GM19351 (cell line): Measurements from ENCODE around the gene TMEM229B.
"Not testable (repeated sequence)": the region's sequence is repeated elsewhere in the genome, so short reads cannot be mapped to it uniquely, and the experiment has no call there.

Experiments
- ATAC-seq: cut with Tn5 transposase; IDR thresholded peaks from one replicate; pipeline ENCODE4 v1.9.1; 2021; ENCODE audit warnings: mild to moderate bottlenecking, moderate library complexity; ENCODE audit not compliant: unreplicated experiment

TMEM229B gene

DNA sequence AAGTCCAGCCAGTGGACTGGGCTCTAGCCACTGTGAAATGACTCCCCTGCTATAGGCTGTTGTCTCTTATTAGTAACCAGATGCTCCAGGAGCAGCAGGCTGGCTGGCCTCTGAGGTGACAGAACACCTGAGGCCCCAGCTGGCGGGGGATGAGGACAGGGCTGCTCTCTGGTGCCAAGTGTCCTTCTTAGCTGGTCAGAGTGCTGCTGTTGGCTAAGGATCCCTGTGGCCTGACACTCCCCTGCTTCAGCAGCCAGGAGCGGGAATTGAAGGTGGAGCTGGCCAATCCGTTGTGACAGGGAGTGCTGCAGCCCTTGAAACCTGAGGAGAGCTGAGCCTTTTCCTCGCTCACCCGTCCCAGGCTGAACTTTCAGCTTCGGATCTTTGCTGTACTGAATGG is 30.7 kb downstream of the TMEM229B start:
- no peak for ATAC-seq

DNA sequence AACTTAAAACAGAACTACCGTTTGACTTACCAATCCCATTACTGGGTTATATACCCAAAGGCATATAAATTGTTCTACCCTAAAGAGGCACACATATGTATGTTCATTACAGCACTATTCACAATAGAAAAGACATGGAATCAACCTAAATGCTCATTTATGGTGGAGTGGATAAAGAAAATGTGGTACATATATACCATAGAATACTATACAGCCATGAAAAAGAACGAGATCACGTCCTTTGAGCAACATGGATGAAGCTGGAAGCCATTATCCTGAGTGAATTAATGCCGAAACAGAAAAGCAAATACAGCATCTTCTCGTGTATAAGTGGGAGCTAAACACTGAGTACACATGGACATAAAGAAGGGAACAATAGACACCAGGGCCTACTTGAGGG is 31.8 kb downstream of the TMEM229B start:
- no peak for ATAC-seq

DNA sequence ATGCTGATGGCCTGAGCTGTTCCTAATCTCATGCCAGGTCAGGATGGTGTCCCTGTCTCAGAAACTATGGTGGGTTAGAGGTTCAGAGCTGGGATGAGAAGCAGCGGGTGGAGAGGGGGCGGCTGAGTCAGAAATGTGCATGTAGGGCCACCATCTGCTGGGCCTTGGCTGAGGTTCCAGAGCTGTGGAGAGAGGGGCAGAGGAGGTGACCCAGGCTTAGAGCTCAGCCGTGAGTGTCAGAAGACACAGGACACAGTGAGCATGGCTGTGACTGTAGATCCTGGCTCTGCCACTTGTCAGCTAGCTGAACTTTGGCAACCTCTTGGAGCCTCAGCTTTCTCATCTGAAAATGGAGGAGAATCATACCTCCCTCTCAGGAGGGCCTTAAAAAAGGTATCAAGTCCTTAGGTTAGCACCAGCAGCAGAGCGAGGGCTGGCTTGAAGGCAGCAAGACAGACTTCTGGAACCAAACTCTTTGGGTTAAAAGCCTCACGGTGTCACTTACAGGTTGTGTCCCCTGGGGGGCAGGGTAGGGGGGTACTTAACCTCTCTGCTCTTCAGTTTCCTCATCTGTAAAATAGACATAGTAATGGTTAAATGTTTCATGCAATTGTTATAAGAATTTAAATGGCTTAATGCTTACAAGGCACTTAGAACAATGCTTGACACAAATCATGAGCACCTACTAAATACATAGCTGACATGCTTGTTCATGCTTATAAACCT is 34.8 kb downstream of the TMEM229B start:
- no peak for ATAC-seq

DNA sequence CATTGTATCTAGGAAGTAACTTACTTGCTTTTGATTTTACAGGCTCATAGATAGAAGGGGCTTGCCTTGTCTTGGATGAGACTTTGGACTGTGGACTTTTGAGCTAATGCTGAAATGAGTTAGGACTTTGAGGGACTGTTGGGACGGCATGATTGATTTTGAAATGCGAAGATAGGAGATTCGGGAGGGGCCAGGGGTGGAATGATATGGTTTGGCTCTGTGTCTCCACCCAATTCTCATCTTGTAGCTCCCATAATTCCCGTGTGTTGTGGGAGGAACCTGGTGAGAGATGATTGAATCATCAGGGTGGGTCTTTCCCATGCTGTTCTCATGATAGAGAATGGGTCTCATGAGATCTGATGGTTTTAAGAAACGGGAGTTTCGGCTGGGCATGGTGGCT is 36.9 kb downstream of the TMEM229B start:
- not testable (repeated sequence) for ATAC-seq

DNA sequence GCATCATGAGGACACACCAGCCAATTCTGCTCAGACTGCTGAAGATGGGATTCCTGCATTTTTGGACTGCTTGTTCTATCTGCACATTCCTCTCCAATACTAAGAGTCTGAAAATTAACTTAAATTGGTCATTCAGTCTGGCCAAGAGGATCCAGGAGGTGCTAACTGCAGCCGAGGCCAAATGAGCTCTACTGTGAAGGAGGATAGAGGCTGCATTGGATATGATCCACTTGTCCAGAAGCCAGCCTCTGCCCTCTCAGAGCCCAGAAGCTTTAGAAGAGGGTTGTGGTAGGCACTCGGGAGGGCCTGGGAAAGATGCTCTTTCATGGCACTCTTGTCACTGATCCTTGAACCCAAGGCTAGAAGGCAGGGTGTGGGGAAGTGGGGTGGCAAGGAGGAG is 39.4 kb downstream of the TMEM229B start:
- ATAC-seq, result no peak

DNA sequence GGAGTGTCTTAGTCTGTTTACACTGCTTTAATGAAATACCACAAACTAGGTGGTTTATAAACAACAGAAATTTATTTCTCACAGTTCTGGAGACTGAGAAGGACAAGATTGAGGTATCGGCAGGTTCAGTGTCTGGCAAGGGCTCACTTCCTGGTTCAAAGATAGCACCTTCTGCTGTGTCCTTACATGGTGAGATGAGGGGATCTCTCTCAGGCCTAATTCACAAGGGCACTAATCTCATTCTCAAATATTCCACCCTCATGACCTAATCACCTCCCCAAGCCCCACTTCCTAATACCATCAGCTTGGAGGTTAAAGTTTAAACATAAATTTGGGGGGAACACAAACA is 41.5 kb downstream of the TMEM229B start:
- no peak for ATAC-seq

DNA sequence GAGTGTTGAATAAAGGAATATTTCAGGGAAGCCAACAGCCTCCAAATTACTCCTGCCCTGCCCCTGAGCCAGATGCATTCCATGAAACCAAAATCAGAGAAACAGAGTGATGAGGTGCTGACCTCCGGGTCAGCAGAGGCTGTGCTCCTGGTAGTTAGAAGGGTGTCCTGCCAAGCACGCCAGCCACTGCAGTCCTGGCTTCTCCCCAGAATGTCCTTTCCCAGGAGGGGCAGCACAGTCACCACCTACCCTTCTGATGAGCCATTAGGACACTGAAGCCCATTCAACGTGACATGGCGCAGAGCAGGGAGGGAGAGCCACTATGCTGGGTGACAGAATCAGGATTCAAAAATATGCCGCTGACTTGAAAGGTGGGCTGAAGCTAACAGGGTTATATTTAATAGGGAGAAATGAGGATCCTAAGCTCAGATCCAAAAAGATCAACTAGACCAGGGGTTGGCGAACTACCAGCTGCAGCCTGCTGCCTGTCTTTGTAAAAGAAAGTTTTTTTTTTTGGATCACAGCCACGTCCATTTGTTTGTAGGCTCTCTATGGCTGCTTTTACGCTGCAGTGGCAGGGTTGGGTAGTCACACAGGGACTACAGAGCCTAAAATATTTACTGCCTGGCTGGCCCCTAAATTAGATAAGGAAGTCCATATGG is 42.0 kb downstream of the TMEM229B start:
- no peak for ATAC-seq

DNA sequence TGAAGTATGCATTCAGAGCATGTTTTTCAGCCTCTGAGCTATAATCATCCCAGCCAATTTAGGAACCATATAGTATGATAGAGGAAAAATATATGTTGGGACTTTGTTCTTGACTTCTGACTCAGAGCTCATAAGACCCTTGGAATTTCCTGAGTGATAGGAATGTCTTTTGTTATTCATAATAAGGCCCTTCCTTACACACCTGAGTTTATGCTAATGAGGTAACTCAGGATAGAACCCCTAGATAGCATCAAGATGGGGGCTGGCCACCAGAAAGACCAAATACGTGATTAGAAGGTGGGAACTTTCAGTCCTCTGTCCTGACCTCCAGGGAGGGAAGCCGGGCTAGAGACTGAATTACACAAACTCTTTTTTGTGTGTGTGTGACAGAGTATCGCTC is 44.1 kb downstream of the TMEM229B start:
- no peak for ATAC-seq

DNA sequence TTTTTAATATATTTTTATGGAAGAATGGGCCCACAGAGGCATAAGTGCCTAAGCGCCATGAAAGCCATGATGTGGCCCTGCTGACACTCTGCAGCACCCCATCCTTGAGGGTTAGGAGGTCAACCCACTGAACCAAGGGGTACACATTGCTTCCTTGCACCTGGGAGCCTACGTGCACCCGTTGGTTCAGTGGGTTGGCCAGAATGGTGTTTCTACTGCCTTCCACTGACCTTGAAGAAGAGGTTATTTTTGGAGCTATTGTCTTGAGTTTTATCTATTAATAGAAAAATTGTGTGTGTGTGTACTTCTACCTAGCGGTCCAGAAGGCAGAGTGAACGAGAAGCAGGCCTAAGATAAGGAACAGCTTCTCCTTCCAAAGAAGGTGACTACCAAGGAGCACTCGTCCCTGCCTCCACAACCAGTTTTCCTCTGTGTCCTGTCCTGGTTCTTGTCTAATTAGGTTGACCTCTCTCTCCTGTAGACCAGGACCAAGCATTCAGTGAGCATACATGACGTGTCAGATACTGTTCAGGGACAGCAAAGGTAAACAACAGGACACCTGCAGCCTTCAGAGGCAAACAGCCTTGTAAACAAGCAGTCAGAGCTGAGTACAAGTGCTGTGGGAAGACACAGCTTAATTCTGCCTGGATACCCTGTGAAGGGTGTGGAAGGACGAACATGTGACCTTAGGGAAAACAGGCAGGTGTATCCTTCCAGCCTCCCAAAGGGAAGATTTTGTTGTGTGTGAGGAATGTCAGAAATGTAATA is 46.2 kb downstream of the TMEM229B start:
- ATAC-seq, result no peak

DNA sequence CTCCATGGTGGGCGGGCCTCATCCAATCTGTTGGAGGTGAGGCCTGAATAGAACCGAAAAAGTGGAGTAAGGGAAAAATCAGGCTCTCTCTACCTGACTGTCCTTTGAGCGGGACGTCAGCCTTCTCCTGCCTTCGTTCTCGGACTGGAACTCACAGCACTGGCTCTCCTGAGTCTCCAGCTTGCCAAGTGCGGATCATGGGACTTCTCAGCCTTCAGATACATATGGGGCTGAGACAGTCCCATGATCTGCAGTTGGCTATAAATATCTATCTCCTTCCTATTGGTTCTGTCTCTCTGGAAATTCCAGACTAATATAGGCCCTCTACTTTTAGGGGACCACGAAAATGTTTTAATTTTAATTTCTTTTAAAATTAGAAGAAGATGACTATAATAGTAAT is 46.8 kb downstream of the TMEM229B start:
- ATAC-seq, result no peak

DNA sequence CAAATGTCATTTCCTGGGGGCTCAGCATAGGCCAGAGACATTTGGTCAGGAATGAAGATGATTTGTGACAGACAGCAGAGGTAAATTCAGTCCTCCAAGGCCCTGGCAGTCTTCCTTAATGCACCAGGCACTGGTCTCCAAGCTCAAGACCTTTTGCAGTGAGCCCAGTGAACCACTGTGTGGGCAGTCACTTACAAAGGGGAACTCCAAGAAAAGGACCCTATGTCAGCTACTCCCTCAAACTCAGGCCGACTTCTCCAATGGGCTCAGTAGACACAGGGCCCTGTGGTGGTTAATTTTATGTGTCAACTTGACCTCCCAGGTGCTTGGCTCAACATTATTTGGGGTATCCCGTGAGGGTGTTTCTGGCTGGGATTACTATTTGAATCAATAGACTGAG is 47.3 kb downstream of the TMEM229B start:
- ATAC-seq, result no peak

DNA sequence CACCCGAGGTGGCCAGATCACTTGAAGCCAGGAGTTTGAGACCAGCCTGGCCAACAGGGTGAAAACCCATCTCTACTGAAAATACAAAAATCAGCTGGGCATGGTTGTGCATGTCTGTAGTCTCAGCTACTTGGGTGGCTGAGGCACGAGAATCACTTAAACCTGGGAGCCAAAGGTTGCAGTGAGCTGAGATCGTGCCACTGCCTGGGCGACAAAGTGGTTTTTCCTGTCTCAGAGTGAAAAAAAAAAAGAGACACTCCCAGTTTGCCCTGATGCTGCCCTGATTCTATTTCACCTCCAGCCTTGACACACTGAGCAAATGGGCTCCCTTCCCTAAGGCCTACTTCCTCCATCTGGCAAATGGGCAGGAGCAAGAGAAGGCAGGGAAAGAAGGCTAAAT is 48.0 kb downstream of the TMEM229B start:
- ATAC-seq, result no peak

DNA sequence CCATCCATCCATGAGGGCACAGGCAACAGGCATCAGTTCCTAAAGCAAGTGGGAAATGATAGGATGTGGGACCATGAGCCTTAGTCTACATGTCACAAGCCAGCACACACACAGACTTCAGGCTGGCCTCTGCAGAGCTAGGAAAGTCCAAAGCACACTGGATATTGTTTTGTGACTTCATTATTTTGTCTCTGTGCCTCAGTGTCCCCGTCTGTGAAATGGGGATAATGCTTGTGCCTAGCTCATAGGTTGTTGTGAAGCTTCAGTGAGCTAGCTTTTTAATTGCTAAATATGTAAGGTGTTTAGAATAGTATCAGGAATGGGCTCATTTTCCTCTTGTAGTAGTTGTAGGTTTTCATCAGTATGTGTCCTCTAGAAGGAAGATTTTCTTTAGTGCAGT is 49.6 kb downstream of the TMEM229B start:
- no peak for ATAC-seq

DNA sequence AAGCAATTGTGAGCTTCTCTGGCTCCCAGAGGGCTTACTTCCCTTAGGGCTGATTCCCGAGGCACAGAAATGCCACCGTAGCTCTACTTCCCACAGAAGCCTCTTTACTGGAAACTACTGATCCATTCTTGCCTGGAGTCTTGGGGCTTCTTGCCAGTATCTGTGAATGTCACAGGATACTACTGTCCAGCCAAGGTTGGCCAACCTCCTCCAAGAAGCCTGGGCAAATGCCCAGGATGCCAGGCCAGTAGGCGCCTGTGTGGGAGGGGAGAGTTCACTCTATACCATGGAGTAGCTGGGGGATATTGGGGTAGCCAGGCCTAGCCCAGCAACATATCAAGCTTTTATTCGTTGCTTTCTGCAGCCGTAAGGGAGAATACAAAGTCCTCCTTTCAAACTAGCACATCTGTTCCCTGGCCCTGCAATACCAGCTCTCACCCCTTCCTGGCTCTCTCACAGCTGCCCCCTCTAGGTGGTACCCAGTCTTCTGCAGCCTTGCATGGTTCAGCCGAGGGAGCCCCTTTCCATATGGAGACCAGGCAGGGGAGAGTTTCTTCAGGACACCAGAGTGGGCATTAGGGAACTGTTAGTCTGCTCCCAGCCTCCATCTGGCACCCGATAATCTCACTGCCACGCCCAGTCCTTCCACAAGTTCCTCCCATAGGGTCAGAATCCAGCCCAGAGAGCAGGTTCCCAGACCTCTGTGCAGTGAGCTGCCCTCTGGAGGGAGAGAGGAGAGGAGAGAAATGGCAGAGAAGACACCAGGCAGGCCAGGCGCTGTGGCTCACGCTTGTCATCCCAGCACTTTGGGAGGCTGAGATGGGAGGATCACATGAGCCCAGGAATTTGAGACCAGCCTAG is 52.3 kb downstream of the TMEM229B start:
- no peak for ATAC-seq

DNA sequence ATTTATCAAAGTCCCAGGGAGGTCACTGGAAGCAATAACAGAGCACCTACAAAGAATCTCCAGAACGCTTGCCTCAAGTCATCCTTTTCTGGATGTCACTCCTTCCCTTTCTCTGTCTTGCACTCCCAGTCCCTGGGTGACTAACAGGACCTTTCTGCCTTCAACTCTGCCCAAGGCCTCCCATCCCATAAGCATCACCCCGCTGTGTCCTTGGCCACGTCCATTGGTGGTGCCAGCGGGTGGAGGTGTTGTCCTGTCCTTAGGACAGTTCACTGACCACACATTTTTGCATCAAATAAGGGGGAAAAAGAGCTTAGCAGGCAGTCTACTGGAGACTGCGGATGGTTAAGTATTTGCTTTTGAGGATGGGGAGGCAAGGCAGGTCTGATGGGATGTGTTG is 52.9 kb downstream of the TMEM229B start:
- ATAC-seq, result no peak

DNA sequence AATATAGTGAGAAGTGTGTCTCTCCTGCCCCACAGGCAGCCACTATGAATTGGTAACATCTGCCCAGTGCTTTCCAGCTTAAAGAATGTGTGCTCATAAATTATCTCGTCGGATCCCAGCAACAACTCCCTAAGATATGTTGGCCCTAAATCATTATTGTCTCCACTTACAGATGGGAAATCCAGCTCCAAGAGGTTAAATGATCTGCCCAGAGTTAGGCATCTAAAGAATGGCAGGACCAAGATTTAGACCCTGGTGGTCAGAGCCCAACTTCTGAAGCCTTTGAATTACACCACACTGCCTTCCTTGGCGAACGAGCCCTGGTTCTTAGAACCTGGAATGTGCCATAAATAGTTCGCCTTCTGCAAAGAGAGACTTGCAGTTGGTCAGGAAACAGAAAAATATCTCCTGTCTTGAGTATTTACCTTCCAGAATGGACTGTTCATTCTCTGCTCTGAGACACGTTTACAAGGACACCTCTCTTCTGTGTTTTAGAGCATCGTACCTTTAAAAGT is 56.4 kb downstream of the TMEM229B start:
- no peak for ATAC-seq

DNA sequence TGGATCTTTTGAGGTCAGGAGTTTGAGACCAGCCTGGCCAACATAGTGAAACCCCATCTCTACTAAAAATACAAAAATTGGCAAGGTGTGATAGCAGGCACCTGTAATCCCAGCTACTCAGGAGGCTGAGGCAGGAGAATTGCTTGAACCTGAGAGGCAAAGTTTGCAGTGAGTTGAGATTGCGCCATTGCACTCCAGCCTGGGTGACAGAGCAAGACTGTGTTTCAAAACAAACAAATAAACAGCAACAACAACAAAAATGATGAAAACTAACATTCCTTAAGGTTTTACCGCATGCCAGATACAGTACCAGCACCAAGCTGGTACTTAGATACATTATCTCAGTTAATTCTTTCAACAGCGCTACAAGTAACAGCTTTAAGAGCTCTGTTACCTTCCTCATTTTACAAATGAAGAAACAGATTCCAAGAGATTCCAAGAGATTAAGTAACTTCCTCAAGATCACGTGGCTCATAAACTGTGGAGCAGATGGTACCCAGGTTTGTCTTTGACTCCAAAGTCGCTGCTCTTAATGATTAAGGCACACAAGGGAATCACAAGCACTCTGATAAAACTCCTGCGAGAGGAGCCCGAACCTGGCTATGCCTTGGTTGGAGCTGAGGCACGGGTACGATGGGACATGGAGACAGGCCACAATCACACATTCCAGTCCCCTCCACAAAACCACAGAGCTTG is 58.9 kb downstream of the TMEM229B start:
- no peak for ATAC-seq

DNA sequence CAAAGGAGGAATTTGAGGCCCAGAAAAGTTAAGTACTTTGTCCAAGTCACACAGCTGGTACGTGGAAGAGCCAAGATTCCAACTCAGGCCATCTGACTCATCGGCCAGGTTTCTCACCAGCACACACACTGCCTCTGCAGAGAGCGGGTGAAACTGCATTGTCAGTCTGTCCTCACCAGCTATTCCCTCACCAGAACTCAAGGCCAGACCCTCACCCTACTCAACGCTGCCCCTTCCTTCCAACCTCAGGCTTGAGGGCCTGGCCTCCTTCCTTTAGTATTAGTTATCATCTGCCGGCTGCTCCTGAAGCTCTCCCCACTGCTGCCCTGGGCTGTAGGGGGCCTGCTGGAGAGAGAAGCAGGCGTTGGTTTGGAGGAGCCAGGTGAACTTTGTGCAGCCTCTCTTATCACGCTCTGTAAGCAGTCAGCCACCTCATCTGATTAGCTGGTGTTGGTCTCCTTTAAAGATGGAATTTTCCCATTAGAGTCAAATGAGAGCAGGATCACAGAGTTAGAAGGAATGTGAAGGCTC is 60.0 kb downstream of the TMEM229B start:
- ATAC-seq, result no peak

DNA sequence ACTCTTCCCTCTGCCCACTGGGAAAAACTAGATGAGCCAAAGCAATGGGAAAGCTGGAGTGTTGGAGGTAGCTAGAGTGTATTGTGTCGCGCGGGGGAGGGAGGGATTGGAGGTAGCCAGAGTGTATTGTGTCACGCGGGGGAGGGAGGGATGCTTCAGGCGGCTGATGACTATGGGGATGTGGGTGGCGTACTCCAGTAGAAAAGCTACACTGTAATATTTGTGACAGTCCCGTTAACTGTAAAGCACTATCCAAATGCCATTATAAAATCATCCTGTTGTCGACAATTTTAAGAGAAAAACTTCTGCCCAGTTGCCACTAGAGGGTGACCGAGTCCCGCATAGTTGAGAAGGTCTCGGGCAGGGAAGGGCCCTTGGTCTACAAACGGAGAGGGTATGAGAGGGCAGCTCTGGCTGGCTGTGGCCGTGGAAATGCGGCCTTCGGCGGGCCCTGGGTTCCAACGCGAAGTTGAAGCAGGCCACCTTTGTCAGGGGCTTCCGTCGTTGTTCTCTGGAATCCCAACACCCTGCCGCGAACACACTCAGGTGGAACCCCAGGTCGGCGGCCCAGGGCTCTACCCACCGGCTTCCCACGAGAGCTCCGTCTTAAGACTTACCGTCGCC is 61.4 kb downstream of the TMEM229B start:
- ATAC-seq, result peak; percentile 59

DNA sequence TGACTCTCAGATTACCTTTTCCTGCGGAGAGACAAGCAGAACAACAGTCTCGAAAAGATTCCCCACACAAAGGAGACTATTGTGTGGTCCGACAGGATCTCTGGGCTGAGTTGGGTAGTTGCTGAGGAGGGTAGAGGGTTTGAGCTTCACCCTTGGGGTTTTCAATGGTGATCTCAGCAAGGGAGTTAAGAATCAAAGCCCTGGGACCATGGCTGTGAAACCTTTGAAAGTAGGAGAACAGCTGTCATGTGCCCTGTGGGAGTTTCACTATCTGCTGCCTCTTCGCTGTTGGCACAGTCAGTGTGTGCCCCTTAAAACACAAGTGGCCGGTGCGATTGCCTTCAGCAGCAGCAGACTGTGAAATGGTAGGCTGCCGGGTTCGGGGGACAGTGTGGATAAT is 62.4 kb downstream of the TMEM229B start:
- ATAC-seq, result no peak
